Smooth muscle cell (in vitro differentiated cells): ENCODE data around the gene RNLS. TPM values are rescaled to one million over a fixed set of nuclear protein-coding genes. Genes with fewer than 3 reads are reported as not detected.

Experiments used
- DNase-seq: peaks from one replicate; lab custom pipeline; 2025; ENCODE audit not compliant: unreplicated experiment; lab: John Stamatoyannopoulos, UW
- H2AFZ ChIP-seq: fragments of 200-600 bp; sonication (generic); 2 replicates; pipeline ENCODE4 v1.6.0; 2016; ENCODE audit warnings: antibody characterized with exemption, low read depth, mild to moderate bottlenecking
- H3F3A ChIP-seq: fragments of 200-600 bp; sonication (generic); 2 replicates; pipeline ENCODE4 v1.6.0; 2017; ENCODE audit warnings: antibody characterized with exemption, low read depth
- H3K27ac ChIP-seq: fragments of 200-600 bp; sonication (generic); 2 replicates; pipeline ENCODE4 v1.5.1; 2016; ENCODE audit warnings: low read depth, mild to moderate bottlenecking
- H3K27me3 ChIP-seq: fragments of 200-600 bp; sonication (generic); 2 replicates; pipeline ENCODE4 v1.6.1; 2016; ENCODE audit warnings: low read depth, mild to moderate bottlenecking
- H3K36me3 ChIP-seq: fragments of 200-600 bp; sonication (generic); 2 replicates; pipeline ENCODE4 v1.5.1; 2016; ENCODE audit warnings: low read depth
- H3K4me1 ChIP-seq: fragments of 200-600 bp; sonication (generic); 2 replicates; pipeline ENCODE4 v1.5.1; 2016; ENCODE audit warnings: low read depth
- H3K4me2 ChIP-seq: fragments of 200-600 bp; sonication (generic); 2 replicates; pipeline ENCODE4 v1.6.0; 2016; ENCODE audit warnings: mild to moderate bottlenecking
- H3K4me3 ChIP-seq: fragments of 200-600 bp; sonication (generic); 2 replicates; pipeline ENCODE4 v1.5.1; 2016; ENCODE audit warnings: mild to moderate bottlenecking
- H3K79me2 ChIP-seq: fragments of 200-600 bp; sonication (generic); 2 replicates; pipeline ENCODE4 v1.6.0; 2016; ENCODE audit warnings: low read depth, mild to moderate bottlenecking
- H3K9ac ChIP-seq: fragments of 200-600 bp; sonication (generic); 2 replicates; pipeline ENCODE4 v1.6.0; 2016; ENCODE audit warnings: low read depth
- H3K9me3 ChIP-seq: fragments of 200-600 bp; sonication (generic); replicated peaks from 2 replicates; pipeline ENCODE4 v1.5.1; 2016; ENCODE audit warnings: low read depth
- H4K20me1 ChIP-seq: fragments of 200-600 bp; sonication (generic); 2 replicates; pipeline ENCODE4 v1.6.0; 2016; ENCODE audit warnings: low read depth
- WGBS: methylation state at CpG from one replicate; pipeline ENCODE4 v1.1.7; 2016; ENCODE audit warnings: low lambda C conversion rate; 5-methylcytosine and 5-hydroxymethylcytosine counted together
- polyA plus RNA-seq: library from polyadenylated mRNA; unstranded; fragments of >200 nt; fragmentation: Nextera tagmentation; extraction: Ambion mirVana; gene quantifications from 2 replicates; pipeline ENCODE4 v1.2.1, GENCODE V29; 2016
- total RNA-seq: library from RNA; depleted of rRNA; stranded (reverse); fragments of >200 nt; gene quantifications from 2 replicates; pipeline ENCODE4 v1.2.3, GENCODE V29; 2014
- TF ChIP-seq, protein P1 (sequence below): fragments of 200-600 bp; sonication (generic); IDR thresholded peaks from 2 replicates; pipeline ENCODE4 v1.5.1; 2017; ENCODE audit warnings: borderline replicate concordance, mild to moderate bottlenecking, antibody characterized with exemption; ENCODE audit not compliant: insufficient read depth, poor library complexity, severe bottlenecking

The RNLS gene
- total and polyA plus RNA-seq, 2 experiments from 2014 or later, result 4.8 to 11.2 TPM

DNA sequence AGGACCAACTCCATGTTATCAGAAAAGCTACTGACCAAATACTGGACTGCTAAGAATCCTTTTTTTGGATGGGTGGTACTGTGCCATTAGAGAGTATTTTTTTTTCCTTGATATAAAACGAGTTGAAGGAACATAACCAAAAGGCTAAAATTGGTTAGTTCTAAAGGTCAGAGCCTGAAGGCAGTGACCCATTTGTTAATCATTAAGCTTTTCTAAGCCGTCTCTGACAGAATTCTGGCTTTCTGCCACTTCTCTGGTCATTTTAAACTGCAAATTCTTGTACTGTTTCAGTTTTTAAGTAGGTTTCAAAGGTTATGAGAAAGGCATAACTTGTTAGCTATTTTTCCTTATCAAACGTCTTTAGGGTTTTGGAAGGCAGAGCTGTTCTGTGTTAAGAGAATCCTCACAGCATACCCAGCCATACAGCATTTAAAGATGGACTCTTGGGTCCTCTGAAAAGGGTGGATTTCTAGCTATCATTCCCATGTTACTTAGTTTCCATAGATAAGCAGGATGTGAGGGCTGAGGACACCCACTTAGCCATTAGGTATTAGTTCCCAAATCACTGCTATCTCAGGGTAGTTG is 196.8 kb downstream of the RNLS start:
- WGBS, result 14% methylated on average over 3 of the region's 3 CpGs
- no peak for DNase-seq
- Histone ChIP-seq H4K20me1 (no peaks in the 10 kb centered on the region), H2AFZ (peak overlapping the region; percentile 31), H3K36me3 (no peaks in the 10 kb centered on the region), H3K79me2 (no peaks in the 10 kb centered on the region), H3K4me3 (peak overlapping the region; percentile 33), H3K9me3 (no peaks in the 10 kb centered on the region), H3K4me2 (peak overlapping the region; percentile 74), H3K27me3 (no peaks in the 10 kb centered on the region), H3K27ac (peak overlapping the region; percentile 29), H3K9ac (no peak overlapping the region), H3F3A (peaks cover 10% of the 10 kb centered on the region), H3K4me1 (peaks cover 13% of the 10 kb centered on the region)
- TF ChIP-seq, protein P1, sequence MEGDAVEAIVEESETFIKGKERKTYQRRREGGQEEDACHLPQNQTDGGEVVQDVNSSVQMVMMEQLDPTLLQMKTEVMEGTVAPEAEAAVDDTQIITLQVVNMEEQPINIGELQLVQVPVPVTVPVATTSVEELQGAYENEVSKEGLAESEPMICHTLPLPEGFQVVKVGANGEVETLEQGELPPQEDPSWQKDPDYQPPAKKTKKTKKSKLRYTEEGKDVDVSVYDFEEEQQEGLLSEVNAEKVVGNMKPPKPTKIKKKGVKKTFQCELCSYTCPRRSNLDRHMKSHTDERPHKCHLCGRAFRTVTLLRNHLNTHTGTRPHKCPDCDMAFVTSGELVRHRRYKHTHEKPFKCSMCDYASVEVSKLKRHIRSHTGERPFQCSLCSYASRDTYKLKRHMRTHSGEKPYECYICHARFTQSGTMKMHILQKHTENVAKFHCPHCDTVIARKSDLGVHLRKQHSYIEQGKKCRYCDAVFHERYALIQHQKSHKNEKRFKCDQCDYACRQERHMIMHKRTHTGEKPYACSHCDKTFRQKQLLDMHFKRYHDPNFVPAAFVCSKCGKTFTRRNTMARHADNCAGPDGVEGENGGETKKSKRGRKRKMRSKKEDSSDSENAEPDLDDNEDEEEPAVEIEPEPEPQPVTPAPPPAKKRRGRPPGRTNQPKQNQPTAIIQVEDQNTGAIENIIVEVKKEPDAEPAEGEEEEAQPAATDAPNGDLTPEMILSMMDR, result no peak

DNA sequence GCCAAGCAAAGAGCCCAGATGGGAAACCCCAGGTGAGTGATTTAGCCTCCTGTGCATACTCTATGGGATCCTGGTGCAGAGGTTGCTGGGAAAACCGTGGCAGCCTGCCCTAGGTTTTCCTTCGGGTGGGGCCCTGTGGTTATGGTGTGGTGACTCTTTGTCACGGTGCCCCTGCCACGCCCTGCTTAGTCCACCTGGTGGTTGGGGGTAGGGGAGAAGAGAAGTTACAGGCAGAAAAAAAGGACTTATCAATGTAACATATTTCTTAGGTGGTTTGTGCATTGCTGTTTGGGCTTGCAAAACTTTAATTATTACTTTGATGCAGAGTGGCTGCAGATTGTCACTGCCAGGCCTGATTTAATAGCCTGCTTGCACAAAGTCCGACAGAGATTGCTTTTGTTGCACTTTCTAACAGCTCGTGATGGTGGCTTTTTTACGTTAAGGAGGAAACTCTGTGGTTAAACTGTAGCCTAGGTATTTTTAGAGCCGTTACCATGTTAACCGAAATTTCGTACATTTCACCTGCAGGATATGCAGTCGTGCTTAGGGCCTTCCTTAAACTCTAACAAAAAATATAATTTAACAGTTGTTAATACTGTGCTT is 197.4 kb downstream of the RNLS start:
- Histone ChIP-seq H3K9ac (no peak overlapping the region), H3K36me3 (no peaks in the 10 kb centered on the region), H3K4me2 (peak overlapping the region; percentile 74), H3K27me3 (no peaks in the 10 kb centered on the region), H3F3A (peaks cover 10% of the 10 kb centered on the region), H2AFZ (peak overlapping the region; percentile 31), H3K4me1 (peaks cover 13% of the 10 kb centered on the region), H3K79me2 (no peaks in the 10 kb centered on the region), H3K9me3 (no peaks in the 10 kb centered on the region), H4K20me1 (no peaks in the 10 kb centered on the region), H3K4me3 (peak overlapping the region; percentile 33), H3K27ac (peak overlapping the region; percentile 29)
- TF ChIP-seq, protein P1, result no peak
- DNase-seq, result no peak
- WGBS, result 56% methylated on average over 11 of the region's 11 CpGs

DNA sequence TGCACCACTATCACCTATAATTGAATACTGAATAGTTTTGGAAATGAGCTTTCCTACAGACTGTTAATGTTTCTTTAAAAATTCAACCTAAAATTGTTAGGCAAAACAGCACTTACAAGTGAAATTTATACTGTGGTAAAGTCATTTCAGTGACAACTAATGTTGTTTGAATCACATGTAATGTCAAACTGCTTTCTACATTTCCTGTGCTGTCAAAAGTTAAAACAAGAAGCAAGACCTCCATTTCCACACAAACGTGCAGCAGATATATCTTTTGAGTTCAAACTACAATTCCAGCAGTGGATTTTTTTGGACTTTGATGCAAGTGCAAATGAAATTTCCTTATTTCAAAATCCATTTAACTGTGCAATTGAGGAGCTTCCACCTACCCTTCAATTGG is 199.8 kb downstream of the RNLS start:
- WGBS, result 86% methylated on average over 1 of the region's 1 CpG
- Histone ChIP-seq H3K9ac (no peak overlapping the region), H2AFZ (no peak overlapping the region), H3K4me1 (peaks cover 13% of the 10 kb centered on the region), H3K4me3 (no peak overlapping the region), H3K9me3 (no peaks in the 10 kb centered on the region), H3K79me2 (no peaks in the 10 kb centered on the region), H3K36me3 (no peaks in the 10 kb centered on the region), H3K4me2 (no peak overlapping the region), H3F3A (peaks cover 10% of the 10 kb centered on the region), H3K27ac (no peak overlapping the region), H3K27me3 (no peaks in the 10 kb centered on the region), H4K20me1 (no peaks in the 10 kb centered on the region)
- TF ChIP-seq, protein P1, result no peak
- DNase-seq, result no peak

DNA sequence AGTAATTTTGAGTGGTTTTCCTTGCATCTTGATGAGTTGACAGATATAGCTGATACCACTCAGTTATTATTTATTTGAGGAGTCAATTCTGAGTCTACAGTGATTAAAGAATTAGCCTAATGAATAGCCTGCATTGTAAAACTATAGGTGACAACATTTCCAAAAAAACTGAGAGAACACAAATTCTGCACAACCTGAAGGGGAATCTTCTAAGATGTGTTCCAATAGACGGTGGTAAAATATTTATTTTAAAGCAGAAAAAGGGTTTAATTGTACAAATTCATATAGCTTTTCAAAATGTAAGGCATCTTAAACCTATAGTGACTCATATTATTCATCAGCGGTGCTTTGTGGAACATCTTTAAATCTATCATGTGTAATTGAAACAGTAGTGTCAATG is 200.4 kb downstream of the RNLS start:
- Histone ChIP-seq H3K4me1 (peaks cover 13% of the 10 kb centered on the region), H3K79me2 (no peaks in the 10 kb centered on the region), H3K36me3 (no peaks in the 10 kb centered on the region), H2AFZ (no peak overlapping the region), H3K9me3 (no peaks in the 10 kb centered on the region), H3K27me3 (no peaks in the 10 kb centered on the region), H3K27ac (no peak overlapping the region), H3K4me2 (no peak overlapping the region), H3K9ac (no peak overlapping the region), H3K4me3 (no peak overlapping the region), H4K20me1 (no peaks in the 10 kb centered on the region), H3F3A (peaks cover 8% of the 10 kb centered on the region)
- whole genome bisulfite sequencing, result 96% methylated on average over 2 of the region's 2 CpGs
- TF ChIP-seq, protein P1, result no peak
- no peak for DNase-seq
